Measurements from ENCODE around the gene SORL1.

The SORL1 gene

GRCh38 chr11:121608545-121609098 is 156.5 kb downstream of the SORL1 start:
- Histone ChIP-seq H3K9me3 (peaks cover 17% of the 10 kb centered on the region), H3K4me1 (ENCODE audit: control insufficient read depth in 1 of 2, insufficient read depth in 1 of 2, low read depth in 1 of 2, low read length in 1 of 2) (no peaks in the 10 kb centered on the region), H3K27ac (no peak overlapping the region), H3K4me3 (ENCODE audit: low read depth in 1 of 2, low read length in 1 of 2) (no peak overlapping the region), H3K36me3 (peaks cover 100% of the 10 kb centered on the region), H3K27me3 (no peaks in the 10 kb centered on the region)
- TF ChIP-seq, protein P1, sequence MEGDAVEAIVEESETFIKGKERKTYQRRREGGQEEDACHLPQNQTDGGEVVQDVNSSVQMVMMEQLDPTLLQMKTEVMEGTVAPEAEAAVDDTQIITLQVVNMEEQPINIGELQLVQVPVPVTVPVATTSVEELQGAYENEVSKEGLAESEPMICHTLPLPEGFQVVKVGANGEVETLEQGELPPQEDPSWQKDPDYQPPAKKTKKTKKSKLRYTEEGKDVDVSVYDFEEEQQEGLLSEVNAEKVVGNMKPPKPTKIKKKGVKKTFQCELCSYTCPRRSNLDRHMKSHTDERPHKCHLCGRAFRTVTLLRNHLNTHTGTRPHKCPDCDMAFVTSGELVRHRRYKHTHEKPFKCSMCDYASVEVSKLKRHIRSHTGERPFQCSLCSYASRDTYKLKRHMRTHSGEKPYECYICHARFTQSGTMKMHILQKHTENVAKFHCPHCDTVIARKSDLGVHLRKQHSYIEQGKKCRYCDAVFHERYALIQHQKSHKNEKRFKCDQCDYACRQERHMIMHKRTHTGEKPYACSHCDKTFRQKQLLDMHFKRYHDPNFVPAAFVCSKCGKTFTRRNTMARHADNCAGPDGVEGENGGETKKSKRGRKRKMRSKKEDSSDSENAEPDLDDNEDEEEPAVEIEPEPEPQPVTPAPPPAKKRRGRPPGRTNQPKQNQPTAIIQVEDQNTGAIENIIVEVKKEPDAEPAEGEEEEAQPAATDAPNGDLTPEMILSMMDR (IDR thresholded peaks at IDR 0.05): no peak

GRCh38 chr11:121610706-121611105 is 158.6 kb downstream of the SORL1 start:
- no peaks in the 10 kb centered on the region for H3K27me3 ChIP-seq
- peaks cover 100% of the 10 kb centered on the region for H3K36me3 ChIP-seq
- no peak overlapping the region for H3K27ac ChIP-seq
- H3K9me3 ChIP-seq: peaks cover 13% of the 10 kb centered on the region
- no peaks in the 10 kb centered on the region for H3K4me1 ChIP-seq (ENCODE audit: control insufficient read depth in 1 of 2, insufficient read depth in 1 of 2, low read depth in 1 of 2, low read length in 1 of 2)
- H3K4me3 ChIP-seq (ENCODE audit: low read depth in 1 of 2, low read length in 1 of 2): no peak overlapping the region
- TF ChIP-seq, protein P1 (IDR thresholded peaks at IDR 0.05): no peak

GRCh38 chr11:121611242-121611641 is 159.1 kb downstream of the SORL1 start:
- H3K4me1 ChIP-seq (ENCODE audit: control insufficient read depth in 1 of 2, insufficient read depth in 1 of 2, low read depth in 1 of 2, low read length in 1 of 2): no peaks in the 10 kb centered on the region
- peaks cover 100% of the 10 kb centered on the region for H3K36me3 ChIP-seq
- H3K4me3 ChIP-seq (ENCODE audit: low read depth in 1 of 2, low read length in 1 of 2): no peak overlapping the region
- H3K9me3 ChIP-seq: peaks cover 8% of the 10 kb centered on the region
- TF ChIP-seq, protein P1 (IDR thresholded peaks at IDR 0.05): no peak
- H3K27ac ChIP-seq: no peak overlapping the region
- H3K27me3 ChIP-seq: no peaks in the 10 kb centered on the region

DNA sequence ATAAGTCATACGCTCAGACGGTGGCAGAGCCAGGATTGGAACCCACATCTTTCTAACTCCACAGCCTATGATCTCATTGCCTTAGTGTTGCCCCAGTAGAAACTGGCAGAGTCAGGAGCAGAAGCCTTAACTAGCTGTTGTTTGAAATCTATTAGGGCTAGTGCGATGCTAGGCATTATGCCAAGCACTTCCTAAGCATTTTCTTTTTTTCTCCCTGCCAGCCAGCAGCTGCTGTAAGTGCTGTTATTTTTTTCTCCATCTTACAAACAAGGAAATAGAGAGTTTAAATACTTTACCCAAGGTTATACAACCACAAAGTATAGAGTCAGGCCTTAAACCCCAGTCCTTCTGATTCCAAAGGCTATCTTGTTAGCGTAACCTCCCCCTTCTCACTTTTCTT is 161.6 kb downstream of the SORL1 start:
- Histone ChIP-seq H3K36me3 (peaks cover 100% of the 10 kb centered on the region), H3K4me3 (ENCODE audit: low read depth in 1 of 2, low read length in 1 of 2) (no peak overlapping the region), H3K9me3 (peaks cover 8% of the 10 kb centered on the region), H3K27ac (no peak overlapping the region), H3K27me3 (no peaks in the 10 kb centered on the region), H3K4me1 (ENCODE audit: control insufficient read depth in 1 of 2, insufficient read depth in 1 of 2, low read depth in 1 of 2, low read length in 1 of 2) (no peaks in the 10 kb centered on the region)
- TF ChIP-seq, protein P1 (IDR thresholded peaks at IDR 0.05): no peak

DNA sequence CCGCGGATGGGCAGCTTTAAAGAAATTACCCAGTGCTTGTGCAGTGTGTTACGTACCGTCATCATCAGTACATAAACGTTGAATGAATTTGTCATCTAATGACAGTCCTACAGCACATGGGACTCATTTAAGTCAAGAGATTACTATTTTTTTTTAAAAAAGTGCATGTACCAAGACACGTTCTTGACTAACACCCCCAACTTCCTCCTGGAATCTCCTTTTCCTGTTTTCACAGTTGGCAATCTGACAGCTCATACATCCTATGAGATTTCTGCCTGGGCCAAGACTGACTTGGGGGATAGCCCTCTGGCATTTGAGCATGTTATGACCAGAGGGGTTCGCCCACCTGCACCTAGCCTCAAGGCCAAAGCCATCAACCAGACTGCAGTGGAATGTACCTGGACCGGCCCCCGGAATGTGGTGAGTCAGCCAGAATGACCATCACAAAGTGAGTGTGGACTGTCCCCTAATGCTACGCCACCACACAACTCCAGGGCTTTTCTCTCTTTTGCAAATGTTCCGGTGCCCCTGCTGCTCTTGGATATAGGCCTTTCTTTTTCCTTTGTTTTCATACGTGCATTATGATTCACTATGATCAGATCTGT is 162.6 kb downstream of the SORL1 start:
- H3K36me3 ChIP-seq: peaks cover 100% of the 10 kb centered on the region

More for the DNA sequence above, 162.6 kb downstream of the SORL1 start:
- Histone ChIP-seq H3K4me3 (ENCODE audit: low read depth in 1 of 2, low read length in 1 of 2) (no peak overlapping the region), H3K4me1 (ENCODE audit: control insufficient read depth in 1 of 2, insufficient read depth in 1 of 2, low read depth in 1 of 2, low read length in 1 of 2) (no peaks in the 10 kb centered on the region), H3K9me3 (peaks cover 14% of the 10 kb centered on the region), H3K27me3 (no peaks in the 10 kb centered on the region), H3K27ac (no peak overlapping the region)
- TF ChIP-seq, protein P1 (IDR thresholded peaks at IDR 0.05): no peak
